Spleen (tissue), 7 donors: Measurements from ENCODE around the gene SAP30BP.

Experiments used
- CTCF ChIP-seq, 11 experiments: fragments of 200-600 bp in 7 of 11; fragments of 450-650 bp in 4 of 11; sonication (generic) in 4 of 11; IDR thresholded peaks in 8 of 11; conservative IDR thresholded peaks in 3 of 11; 1 replicate in 7 of 11; 2 replicates in 4 of 11; pipeline versions ENCODE4 v1.4.0 to v1.8.0; 2016 to 2021; ENCODE audit warnings: antibody characterized with exemption in 11 of 11, inconsistent platforms in 4 of 11, mild to moderate bottlenecking in 1 of 11
- POLR2A ChIP-seq, 3 donors: fragments of 450-650 bp; IDR thresholded peaks; one replicate each; pipeline ENCODE4 v1.5.1; 2017; ENCODE audit warnings: antibody characterized with exemption in 3 of 3, mild to moderate bottlenecking in 1 of 3
- donor health status: DM: no; HTN: no; CAD: no; lungs with moderate emphysema.
- donor health status: DM: no; HTN: no; CAD: no.
- donor health status: DM: no; HTN: no; CAD: no.

GRCh38 chr17:75637551-75637950, 29.6 kb upstream of the SAP30BP start:
- no peak for TF ChIP-seq CTCF (IDR thresholded peaks at IDR 0.05 in 8 of 11, conservative IDR thresholded peaks at IDR 0.05 in 3 of 11)
- TF ChIP-seq POLR2A (IDR thresholded peaks at IDR 0.05) = no peak
